Left forelimb (tissue), 1 donor: Measurements from ENCODE around the gene FLYWCH2.
A peak's percentile ranks its signal among the peaks of the same experiment; 100 is the strongest.

Experiments used
- DNase-seq: peaks from one replicate; pipeline ENCODE4 v3.0.0-alpha.2; 2018; ENCODE audit warnings: low spot score

The FLYWCH2 gene

DNA sequence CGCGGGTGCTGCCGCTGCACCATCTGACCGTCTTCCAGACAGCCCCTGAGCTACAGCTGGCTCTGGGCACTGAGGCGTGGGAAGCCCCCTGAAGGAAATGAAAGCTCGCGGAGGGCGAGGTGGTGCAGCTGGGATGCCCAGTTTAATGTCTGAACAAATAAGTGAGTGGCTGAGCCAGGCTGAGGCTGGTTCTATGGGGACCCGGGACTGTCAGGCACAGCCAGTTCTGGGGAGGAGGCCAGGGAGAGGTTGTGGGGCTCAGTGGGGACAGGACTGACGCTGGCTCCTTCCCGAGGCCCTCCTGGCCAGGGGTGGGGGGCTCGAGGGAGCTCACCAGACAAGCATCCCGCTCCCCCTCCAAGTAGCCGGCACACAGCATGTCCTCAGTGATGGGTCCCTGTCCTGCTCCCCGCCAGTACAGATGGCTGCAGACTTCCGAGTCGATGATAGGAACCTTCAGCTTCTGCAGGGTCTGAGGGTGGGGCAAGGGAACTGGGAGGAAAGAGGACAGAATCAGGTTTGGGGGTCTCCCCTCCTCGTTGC is 29.4 kb upstream of the FLYWCH2 start:
- no peak for DNase-seq

DNA sequence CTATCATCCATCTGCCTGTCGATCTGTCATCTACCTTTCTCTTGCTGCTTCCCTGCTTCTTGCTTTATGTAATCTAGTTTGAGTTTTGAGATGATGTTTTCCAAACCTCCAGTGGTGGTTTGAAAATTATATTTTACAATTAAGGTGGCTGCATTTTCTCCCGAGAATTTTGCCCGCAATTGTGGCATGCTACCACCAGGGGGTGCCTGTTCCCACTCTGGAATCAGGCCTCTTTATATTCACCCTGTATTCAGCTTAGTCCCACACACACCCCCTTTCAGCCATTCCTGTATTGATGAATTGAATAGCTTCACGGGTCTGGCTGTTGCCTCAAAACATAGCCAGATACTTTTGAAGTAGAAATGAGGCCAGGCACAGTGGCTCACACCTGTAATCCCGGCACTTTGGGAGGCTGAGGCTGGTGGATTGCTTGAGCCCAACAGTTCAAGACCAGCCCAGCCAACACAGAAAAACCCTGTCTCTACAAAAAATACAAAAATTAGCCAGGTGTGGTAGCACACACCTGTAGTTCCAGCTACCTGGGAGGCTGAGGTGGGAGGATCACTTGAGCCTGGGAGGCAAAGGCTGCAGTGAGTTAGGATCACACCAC is 28.2 kb upstream of the FLYWCH2 start:
- DNase-seq = no peak

DNA sequence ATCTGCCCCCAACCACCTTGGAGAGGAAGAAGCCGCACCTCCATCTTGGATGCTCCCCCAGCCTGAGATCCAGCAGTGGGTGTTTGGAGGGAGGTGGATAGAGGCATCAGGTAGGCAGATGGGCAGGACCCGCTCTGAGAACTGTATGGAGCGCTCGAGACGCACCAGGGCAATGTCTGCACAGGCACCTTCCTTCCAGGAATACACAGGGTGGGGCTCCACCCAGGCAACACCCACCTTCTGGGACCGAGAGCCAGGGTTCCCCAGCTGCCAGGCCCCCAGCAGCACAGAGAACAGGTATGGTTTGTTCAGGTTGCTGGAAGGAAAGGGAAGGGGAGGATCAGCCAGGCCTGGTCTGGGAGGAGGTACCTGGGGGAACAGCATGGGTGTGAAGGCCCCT is 27.5 kb upstream of the FLYWCH2 start:
- no peak for DNase-seq

DNA sequence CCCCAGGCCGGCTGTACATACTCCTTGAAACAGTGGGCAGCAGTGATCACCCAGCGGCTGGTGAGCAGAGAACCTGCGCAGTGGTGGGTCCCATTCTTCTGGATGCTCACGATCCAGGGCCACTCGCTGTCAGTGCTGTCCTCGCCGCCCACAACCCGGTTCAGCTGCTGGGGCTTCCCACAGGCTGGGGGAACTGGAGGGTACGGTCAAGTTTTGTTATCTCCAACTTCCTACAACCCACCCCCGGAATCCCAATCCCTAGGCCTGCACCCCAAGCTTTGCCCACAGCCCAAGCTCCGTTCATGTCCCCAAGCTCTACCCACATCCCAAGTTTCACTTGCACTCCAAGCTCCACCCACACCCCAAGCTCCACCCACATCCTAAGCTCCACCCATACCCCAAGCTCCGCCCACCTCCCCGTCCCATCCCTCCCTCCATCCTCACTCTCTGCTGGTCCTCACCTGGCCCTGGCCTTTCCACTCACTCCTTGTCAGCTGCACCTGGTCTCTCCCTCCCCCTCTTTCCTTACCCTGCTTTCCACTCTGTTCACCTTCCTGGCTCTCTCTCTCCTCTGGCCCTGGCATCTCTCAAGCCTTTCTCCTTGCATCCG is 26.8 kb upstream of the FLYWCH2 start:
- DNase-seq = no peak

DNA sequence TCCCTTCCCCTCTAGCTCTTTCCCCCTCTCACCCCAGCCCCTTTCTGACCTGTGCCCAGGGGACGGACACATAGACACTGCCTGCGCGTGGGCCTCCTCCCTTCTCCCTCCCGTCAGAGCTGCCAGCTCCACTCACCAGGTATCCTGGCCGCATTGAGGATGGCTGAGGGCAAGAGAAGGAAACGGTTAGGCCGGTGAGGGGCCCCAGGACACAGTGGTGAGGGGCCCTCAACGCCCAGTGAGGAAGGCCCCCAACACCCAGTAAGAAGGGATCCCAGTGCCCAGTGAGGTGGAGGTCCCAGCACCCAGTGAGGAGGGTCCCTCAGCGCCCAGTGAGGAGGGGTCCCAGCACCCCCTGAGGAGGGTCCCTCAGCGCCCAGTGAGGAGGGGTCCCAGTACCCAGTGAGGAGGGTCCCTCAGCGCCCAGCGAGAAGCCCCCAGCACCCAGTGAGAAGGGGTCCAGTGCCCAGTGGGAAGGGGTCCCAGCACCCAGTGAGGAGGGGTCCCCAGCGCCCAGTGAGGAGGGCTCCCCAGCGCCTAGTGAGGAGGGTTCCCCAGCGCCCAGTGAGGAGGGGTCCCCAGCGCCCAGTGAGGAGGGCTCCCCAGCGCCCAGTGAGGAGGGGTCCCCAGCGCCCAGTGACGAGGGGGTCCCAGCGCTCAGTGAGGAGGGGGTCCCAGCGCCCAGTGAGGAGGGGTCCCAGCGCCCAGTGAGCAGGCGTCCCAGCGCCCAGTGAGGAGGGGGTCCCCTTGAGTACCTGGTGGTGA is 26.1 kb upstream of the FLYWCH2 start:
- no peak for DNase-seq

DNA sequence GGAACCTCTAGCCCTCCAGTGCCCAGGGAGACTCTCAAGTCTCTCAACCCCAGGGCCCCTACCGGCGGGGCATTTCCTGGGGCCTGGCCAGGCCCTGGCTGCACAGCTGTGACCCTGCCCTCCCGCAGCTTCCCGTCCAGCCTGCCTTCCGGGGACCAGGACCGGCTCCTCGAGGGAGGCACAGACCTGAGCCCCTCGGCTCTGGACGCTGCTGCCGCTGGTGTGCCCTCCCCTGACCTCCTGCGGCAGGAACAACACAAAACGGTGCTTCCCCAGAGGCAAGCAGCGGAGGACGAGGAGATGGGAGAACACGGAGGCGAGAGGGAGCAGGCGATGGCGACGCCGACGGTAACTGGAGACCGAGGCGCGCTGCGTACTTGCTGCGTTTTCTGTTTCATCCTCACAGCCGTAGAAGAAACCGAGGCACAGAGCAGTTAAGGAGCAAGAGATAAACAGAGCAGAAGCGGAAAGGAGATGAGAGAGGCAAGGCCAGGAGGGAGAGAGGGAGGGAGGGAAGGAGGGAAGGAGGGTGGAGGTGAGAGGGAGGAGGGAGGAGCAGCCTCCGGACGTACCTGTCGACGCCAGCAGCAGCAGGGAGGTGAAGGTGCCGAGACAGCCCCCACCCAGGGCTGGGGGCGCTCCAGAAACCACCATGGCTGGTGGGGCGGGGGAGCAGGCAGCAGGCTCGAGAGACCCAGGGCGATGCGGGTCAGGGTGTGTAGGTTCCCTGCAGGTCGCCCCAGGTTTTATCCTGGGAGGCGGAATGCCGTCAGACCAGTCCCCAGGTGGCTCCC is 25.4 kb upstream of the FLYWCH2 start, which contains the start of gene PRSS22:
Gene PRSS22 (minus strand): TSS at position 720 of the 794 bp plus-strand sequence. CDS start 66 bp downstream, at position 654.
- no peak for DNase-seq

DNA sequence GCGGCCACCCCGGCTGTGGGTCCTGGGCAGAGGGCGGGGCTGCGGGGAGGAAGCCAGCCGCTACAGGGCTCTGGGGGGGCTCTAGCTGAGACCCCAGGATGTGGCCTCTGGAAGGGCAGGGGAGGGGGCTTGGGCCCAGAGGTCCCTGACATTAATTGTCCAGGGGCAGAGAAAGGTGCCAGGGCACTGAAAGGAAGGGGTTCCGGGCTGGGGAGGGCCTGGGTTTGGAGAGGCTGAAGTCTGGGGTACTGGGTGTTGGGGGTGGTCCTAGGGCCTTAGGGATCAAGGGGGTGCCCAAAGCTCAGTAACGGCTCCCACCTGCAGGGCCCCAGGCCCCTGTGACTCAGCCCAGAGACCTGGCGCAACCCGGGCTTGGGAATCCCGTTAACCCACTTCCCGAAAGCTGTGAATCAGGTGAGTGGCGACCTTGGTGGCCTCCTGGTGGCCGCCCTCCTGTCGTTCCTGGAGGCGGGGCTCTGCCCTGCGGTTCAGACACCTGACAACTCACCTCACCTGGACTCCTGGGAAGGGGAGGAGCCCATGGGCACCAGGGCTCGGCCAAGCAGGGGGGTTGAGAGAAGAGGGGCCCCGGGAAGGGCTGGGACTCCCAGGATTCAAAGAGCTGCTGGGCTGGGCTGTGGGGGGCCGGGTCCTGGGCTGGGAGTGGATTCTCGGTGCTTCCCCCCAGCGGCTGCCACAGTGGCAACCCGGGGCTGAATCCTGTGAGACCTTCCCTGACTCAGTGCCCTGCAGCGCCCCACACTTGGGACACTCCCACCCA is 24.6 kb upstream of the FLYWCH2 start:
- DNase-seq = no peak

DNA sequence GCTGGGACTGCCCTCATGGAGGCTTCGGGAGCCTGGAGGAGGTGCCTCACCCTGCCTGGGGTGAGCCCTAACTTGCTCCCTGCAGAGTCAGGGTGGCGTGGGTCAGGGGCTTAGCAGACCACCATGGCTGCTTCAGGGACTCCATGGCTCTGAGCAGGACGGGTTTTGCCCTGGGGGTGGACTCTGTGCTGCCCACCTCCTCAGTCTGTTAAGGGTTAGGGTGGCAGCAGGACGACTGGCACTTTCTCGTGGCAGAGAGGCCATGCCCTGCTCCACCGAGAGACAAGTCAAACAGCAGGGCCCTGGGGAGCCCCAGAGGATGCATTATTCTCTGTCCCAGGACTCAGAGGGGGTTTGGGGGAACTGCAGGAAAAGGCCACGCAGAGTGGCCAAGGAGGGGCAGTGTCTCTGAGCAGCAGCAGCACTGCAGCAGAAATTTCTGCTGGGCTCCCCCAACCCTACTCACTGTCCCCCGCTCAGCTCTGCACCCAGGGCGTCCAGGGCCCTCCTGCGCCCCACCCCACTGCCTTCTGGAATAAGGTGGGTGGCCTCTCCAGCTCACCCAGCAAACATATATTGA is 23.2 kb upstream of the FLYWCH2 start:
- no peak for DNase-seq

DNA sequence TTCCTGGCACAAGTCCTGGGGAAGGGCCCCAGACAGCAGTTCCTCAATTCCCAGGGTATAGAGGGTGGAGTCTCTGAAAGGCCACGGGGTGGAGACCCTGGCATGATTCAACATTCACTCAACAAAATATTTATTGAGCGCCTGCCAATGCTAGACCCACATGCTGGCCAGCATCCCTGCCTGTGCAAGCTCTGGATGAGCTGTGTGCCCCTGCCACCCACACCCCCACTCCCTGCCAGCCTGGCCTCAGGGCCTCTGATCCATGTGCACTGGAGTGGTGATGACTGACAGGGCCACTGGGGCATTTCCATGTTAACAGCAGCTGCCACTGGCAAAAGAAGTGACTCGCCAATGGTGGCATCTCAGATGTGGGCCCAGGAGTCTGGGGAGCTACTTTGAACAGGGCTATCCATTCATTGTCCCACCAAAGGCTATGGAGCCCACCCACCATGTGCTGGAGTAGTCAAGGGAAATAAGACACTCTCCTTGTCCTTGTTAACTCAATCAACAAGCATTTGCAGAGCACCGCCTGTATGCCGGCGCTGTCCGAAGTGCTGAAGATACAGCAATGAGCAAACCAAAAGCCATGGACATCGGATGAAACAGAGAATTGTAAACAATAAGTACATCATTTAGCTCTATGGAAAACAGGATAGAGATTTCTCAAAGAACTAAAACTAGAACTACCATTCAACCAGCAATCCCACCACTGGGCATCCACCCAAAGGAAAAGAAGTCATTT is 22.0 kb upstream of the FLYWCH2 start:
- DNase-seq = no peak

DNA sequence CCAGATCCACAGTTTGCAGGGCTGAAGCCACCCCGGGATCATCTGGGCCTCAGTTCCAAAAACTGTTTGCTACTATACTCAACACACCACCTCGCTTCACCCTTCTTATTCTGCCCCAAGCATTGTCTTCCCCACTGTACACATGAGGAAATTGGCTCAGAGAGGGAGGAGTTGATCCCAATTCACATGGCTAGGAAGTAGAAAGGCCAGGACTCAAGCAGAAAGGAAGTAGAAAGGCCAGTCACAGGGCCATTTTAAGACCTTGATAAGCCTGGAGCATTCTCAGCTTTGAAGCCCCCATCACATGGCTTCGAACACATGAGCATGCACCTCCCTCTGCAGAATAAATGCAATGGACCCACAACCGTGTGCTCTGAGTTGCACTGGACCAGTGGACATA is 17.4 kb upstream of the FLYWCH2 start:
- DNase-seq = no peak

DNA sequence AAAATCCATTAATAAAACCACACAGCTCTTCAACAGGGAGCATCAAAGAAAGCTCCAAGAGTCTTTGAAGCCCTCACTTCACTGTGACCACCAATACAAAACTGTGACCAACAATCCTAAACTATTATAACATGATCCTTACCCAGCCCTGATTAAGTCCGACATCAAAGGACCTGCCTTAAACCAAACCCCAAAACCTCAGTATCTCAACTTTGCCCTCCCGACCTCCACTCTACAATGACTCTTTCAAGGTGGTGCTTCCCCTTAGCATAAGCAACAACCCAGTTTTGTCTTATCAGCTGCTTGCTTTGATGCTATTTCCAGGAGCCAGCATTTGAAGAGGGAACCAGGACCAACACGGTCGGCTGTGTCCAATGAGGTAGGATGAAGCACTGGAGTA is 16.6 kb upstream of the FLYWCH2 start:
- no peak for DNase-seq

DNA sequence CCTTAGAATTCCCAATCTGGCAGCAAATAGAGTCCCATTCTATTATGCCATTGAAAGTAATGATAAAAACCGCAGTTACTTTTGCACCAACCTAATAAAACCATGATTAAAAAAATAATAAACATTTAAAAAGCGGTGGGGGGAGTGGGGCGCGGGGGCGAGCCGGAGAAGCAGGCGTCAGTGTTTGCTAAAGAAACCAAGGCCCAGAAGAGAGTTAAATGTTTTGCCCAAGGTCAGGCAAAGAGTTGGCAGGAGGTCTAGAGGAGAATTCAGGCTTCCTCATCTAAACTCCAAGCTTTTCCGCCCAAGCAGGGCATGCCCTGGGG is 15.4 kb upstream of the FLYWCH2 start:
- DNase-seq = no peak

DNA sequence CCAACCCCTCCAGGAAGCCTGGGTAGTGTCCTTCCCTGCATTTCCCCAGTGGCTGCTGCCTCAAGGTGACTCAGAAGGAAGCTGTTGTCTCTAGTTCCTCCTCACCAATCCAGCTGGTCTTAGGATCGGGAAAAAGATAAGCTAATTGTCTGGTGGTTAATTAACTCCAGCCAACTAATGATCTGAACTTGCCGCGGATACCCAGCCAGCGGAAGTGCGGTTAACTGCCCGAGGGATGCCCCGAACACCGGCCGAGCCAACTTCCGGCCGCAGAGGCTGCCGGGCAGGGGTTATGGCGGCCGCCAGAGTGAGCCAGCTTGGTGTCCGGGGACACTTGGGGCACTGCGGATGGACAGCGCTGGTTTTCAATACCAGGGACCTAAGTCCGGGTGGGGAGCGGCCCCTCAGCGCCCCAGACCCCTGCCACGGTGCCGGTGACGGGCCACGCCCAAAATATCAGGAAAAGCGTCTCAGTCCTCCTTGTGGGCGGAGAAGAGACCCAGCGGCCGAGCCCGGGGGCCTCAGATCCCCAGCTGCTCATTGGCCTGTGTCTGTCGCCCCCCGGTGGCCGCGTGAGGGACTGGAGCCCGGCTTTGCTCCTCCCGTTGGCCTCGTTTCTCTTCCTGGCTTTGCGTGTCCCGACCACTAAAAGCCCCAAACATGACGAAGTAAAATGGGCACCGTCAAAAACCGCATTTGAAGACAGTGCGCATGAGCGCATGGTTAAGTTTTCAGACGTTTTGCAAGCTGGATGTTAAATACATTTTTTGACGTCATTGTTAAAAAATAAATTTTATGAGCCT is 14.8 kb upstream of the FLYWCH2 start:
- peak; percentile 97 for DNase-seq

DNA sequence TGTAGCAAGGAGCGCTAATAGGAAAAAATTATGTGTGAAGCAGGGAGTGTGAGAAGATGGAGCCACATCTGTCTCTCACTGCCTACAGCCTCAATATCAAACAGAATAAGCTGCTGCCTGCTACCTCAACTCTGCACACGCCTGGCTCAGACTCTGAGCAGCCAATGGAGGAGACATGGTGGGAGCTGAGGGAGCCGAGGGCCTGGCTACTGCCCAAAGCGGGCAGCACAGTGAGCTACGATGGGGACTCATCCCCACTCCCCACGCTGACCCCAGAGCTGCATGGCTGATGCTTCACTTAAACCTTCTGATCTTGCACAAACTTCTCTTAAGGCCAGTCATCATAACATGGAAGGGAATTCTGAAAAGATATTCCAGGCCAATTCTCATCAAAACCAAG is 11.1 kb upstream of the FLYWCH2 start:
- no peak for DNase-seq

DNA sequence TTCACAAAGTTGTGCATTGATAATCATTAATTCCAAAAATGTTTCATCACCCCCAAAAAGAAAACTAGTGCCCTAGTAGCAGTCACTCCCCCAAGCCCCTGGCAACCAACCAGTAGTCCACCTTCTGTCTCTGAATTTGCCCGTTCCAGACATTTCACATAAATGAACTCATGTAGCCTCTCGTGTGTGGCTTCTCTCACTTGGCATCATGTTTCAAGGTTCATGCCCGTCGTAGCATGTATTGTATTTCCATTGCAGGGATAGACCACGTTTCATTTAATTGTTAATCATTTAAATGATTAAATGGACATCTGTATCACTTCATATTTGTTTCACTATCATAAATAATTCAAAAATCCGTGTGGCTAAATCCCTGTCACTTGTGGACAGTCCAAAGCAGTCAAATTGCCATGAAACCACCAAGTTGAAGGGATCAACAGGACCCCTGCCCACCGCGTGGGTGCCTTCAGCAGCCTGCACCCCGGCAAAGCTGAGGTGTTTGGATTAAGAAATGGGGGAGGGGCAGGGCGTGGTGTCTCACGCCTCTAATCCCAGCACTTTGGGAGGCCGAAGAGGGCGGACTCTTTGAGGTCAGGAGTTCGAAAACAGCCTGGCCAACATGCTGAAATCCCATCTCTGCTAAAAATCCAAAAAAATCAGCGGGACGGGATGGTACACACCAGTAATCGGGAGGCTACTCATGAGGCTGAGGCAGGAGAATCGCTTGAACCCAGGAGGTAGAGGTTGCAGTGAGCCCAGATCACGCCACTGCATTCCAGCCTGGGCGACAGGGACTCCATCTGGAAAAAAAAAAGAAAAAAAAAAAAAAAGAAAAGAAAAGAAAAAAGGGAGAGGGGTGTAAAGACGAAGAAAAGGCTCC is 8.7 kb upstream of the FLYWCH2 start:
- no peak for DNase-seq

DNA sequence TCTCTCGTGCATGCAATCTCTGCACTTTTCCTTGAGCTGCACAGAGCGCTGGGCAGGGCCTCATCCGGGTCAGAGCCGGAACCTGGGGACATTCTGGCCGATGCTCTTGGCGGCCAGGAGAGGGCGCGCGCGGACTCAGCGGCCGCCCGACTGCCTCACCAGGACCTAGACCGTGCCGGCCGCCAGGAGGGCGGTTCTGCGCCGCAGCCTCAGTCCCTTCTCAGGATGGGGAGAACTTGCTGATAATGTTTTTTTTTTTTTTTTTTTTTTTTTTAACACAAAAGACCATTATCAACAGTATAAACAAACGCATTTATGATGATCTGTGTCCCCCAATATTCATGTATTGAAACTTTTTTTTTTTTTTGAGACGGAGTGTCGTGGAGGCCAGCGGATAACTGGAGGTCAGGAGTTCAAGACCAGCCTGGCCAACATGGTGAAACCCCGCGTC is 8.1 kb upstream of the FLYWCH2 start:
- DNase-seq = no peak

DNA sequence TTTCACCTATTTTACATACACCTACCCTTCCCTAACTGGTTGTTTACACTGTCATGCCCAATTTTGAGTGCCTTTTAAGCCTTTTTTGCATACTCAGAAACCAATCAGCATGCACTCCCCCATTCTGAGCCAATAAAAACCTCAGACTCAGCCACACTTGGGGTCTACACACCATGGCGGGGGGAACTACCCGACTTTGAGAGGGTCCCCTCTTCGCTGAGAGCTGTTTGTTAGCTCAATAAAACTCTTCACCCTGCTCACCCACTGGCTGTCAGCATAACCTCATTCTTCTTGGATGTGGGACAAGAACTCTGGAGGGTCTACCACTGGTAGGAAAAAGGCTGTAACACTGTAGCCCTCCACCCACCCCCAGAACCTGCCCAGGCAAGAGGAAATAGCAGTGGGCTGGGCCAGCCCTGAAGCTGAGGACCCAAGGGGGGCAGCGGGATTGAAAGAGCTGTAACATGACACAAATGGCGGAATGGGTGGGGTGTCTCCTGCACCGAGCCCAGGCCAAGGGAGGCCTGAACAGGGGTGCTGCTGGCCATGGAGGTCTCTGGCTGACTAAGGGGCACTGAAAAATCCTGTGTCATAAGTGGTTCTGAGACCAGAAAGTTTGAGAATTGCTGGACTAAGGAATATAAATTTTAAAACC is 3.0 kb upstream of the FLYWCH2 start:
- no peak for DNase-seq
